Measurements from ENCODE around the gene TBL1X. TPM values are rescaled to one million over a fixed set of nuclear protein-coding genes. Genes with fewer than 3 reads are reported as not detected.

Gene TBL1X
- total RNA-seq, 1 experiment from 2014 or later, result 17.6 TPM

- H3K4me1 ChIP-seq (replicated peaks; ENCODE audit: insufficient read depth), result no peaks in the 10 kb centered on the region
- H3K9me3 ChIP-seq (ENCODE audit: insufficient read depth, low read depth), result no peaks in the 10 kb centered on the region
- no TSS peak for BruUV-seq (replicated peaks)
- no peak for DNase-seq
- intact Hi-C loops (cut with micrococcal nuclease; ENCODE audit: unreplicated experiment), result no loop called here
- no peak overlapping the region for H2AFZ ChIP-seq
- no peaks in the 10 kb centered on the region for H3K79me2 ChIP-seq (ENCODE audit: low read depth)
- no peak overlapping the region for H3K4me2 ChIP-seq
- no peaks in the 10 kb centered on the region for H3K27me3 ChIP-seq (ENCODE audit: insufficient read depth, low read depth)
- H3K4me3 ChIP-seq, result no peak overlapping the region
- ChIA-PET POLR2A (ENCODE audit: unreplicated experiment) (no interaction called here), CTCF (no interaction called here)
- no peaks in the 10 kb centered on the region for H4K20me1 ChIP-seq (ENCODE audit: insufficient read depth)
- TF ChIP-seq EZH2 (IDR thresholded peaks at IDR 0.05; ENCODE audit: low read depth) (no peak), CTCF (conservative IDR thresholded peaks at IDR 0.05) (no peak)
- H3F3A ChIP-seq (ENCODE audit: insufficient read depth, low read depth), result no peaks in the 10 kb centered on the region
- no peaks in the 10 kb centered on the region for H3K36me3 ChIP-seq (ENCODE audit: low read depth)
- H3K27ac ChIP-seq, result no peak overlapping the region
- H3K9me2 ChIP-seq (ENCODE audit: insufficient read depth), result no peaks in the 10 kb centered on the region
Measured at GRCh38 chrX:9681422-9681821, 216.6 kb downstream of the TBL1X start.

GRCh38 chrX:9682456-9682855, 217.6 kb downstream of the TBL1X start:
- no peaks in the 10 kb centered on the region for H4K20me1 ChIP-seq (ENCODE audit: insufficient read depth)
- POLR2A ChIA-PET (ENCODE audit: unreplicated experiment), result no interaction called here
- TF ChIP-seq CTCF (conservative IDR thresholded peaks at IDR 0.05) (no peak), EZH2 (IDR thresholded peaks at IDR 0.05; ENCODE audit: low read depth) (no peak)
- no peaks in the 10 kb centered on the region for H3K79me2 ChIP-seq (ENCODE audit: low read depth)
- H3K9me2 ChIP-seq (ENCODE audit: insufficient read depth), result no peaks in the 10 kb centered on the region
- H3K9me3 ChIP-seq (ENCODE audit: insufficient read depth, low read depth), result no peaks in the 10 kb centered on the region
- H2AFZ ChIP-seq, result no peak overlapping the region
- H3K4me3 ChIP-seq, result no peak overlapping the region
- H3F3A ChIP-seq (ENCODE audit: insufficient read depth, low read depth), result no peaks in the 10 kb centered on the region
- CTCF ChIA-PET, result no interaction called here
- no peak overlapping the region for H3K4me2 ChIP-seq
- intact Hi-C loops (cut with micrococcal nuclease; ENCODE audit: unreplicated experiment), result no loop called here
- no peaks in the 10 kb centered on the region for H3K36me3 ChIP-seq (ENCODE audit: low read depth)
- no peaks in the 10 kb centered on the region for H3K27me3 ChIP-seq (ENCODE audit: insufficient read depth, low read depth)
- no peak overlapping the region for H3K27ac ChIP-seq
- DNase-seq, result no peak
- BruUV-seq (replicated peaks), result no TSS peak
- H3K4me1 ChIP-seq (replicated peaks; ENCODE audit: insufficient read depth), result no peaks in the 10 kb centered on the region

GRCh38 chrX:9682861-9683260, 218.0 kb downstream of the TBL1X start:
- Histone ChIP-seq H4K20me1 (ENCODE audit: insufficient read depth) (no peaks in the 10 kb centered on the region), H3K4me3 (no peak overlapping the region), H3F3A (ENCODE audit: insufficient read depth, low read depth) (no peaks in the 10 kb centered on the region), H2AFZ (no peak overlapping the region), H3K9me2 (ENCODE audit: insufficient read depth) (no peaks in the 10 kb centered on the region), H3K27me3 (ENCODE audit: insufficient read depth, low read depth) (no peaks in the 10 kb centered on the region), H3K36me3 (ENCODE audit: low read depth) (no peaks in the 10 kb centered on the region), H3K4me1 (replicated peaks; ENCODE audit: insufficient read depth) (no peaks in the 10 kb centered on the region), H3K79me2 (ENCODE audit: low read depth) (no peaks in the 10 kb centered on the region), H3K27ac (no peak overlapping the region), H3K4me2 (no peak overlapping the region), H3K9me3 (ENCODE audit: insufficient read depth, low read depth) (no peaks in the 10 kb centered on the region)
- intact Hi-C loops (cut with micrococcal nuclease; ENCODE audit: unreplicated experiment), result no loop called here
- DNase-seq, result no peak
- TF ChIP-seq EZH2 (IDR thresholded peaks at IDR 0.05; ENCODE audit: low read depth) (no peak), CTCF (conservative IDR thresholded peaks at IDR 0.05) (no peak)
- ChIA-PET POLR2A (ENCODE audit: unreplicated experiment) (no interaction called here), CTCF (no interaction called here)
- no TSS peak for BruUV-seq (replicated peaks)

Data from PC-9 (cell line).